Thyroid gland (tissue), 4 donors: ENCODE measurements around the gene SH3YL1. TPM values are rescaled to one million over a fixed set of nuclear protein-coding genes. Genes with fewer than 3 reads are reported as not detected.

Experiments
- DNase-seq, 2 donors: peaks; one replicate each; pipeline ENCODE4 v3.0.0-alpha.2; 2019
- H3K27ac ChIP-seq, 3 donors: fragments of 200-600 bp; sonication (generic); 1 replicate in 2 of 3; 2 replicates in 1 of 3; pipeline ENCODE4 v1.5.1; 2016 to 2019; ENCODE audit warnings: mild to moderate bottlenecking in 1 of 3, moderate library complexity in 1 of 3
- H3K27me3 ChIP-seq: fragments of 200-600 bp; sonication (generic); one replicate; pipeline ENCODE4 v1.5.1; 2019
- H3K36me3 ChIP-seq, 2 donors: fragments of 200-600 bp; sonication (generic); one replicate each; pipeline ENCODE4 v1.5.1; 2016 to 2019
- H3K4me1 ChIP-seq, 2 donors: fragments of 200-600 bp; sonication (generic); one replicate each; pipeline ENCODE4 v1.5.1; 2017 to 2019
- H3K4me3 ChIP-seq, 3 donors: fragments of 200-600 bp; sonication (generic); replicated peaks in 1 of 3; 1 replicate in 2 of 3; 2 replicates in 1 of 3; pipeline ENCODE4 v1.5.1; 2016; ENCODE audit warnings: mild to moderate bottlenecking in 1 of 3
- H3K9me3 ChIP-seq: fragments of 200-600 bp; sonication (generic); one replicate; pipeline ENCODE4 v1.5.1; 2017
- CTCF ChIP-seq, 6 experiments: fragments of 200-600 bp in 3 of 6; fragments of 450-650 bp in 3 of 6; sonication (generic) in 3 of 6; IDR thresholded peaks; one replicate each; pipeline ENCODE4 v1.5.1; 2016 to 2019; ENCODE audit warnings: antibody characterized with exemption in 6 of 6, mild to moderate bottlenecking in 2 of 6, inconsistent platforms in 1 of 6, moderate library complexity in 1 of 6
- POLR2A ChIP-seq, 2 donors: fragments of 450-650 bp; IDR thresholded peaks; one replicate each; pipeline ENCODE4 v1.6.1; 2017; ENCODE audit warnings: antibody characterized with exemption in 2 of 2, mild to moderate bottlenecking in 2 of 2, moderate library complexity in 1 of 2
- WGBS, 2 donors: methylation state at CpG; one replicate each; pipeline ENCODE4 v1.1.5; 2017; 5-methylcytosine and 5-hydroxymethylcytosine counted together
- intact Hi-C: fragments of 100-400 bp; cut with DNase I; formaldehyde crosslinking; loops from one replicate; pipeline ENCODE4 v1.15.1; 2023
- total RNA-seq, 4 donors: library from RNA; depleted of rRNA; stranded (reverse); fragments of >200 nt; gene quantifications; one replicate each; pipeline ENCODE4 v1.2.3, GENCODE V29; 2016

SH3YL1 gene
- total RNA-seq, 4 donors from 2014 or later = 76.5 to 128 (median 85.1) TPM

GRCh38 chr2:211486-212184 lies 52.2 kb downstream of the SH3YL1 start:
- Histone ChIP-seq H3K4me1 (no peaks in the 10 kb centered on the region), H3K27me3 (no peaks in the 10 kb centered on the region)
- WGBS, 2 donors = 87 to 94% methylated on average over 5 of the region's 5 CpGs

GRCh38 chr2:210660-211059 lies 53.2 kb downstream of the SH3YL1 start:
- H3K9me3 ChIP-seq = no peaks in the 10 kb centered on the region
- no peaks in the 10 kb centered on the region for H3K27me3 ChIP-seq
- H3K27ac ChIP-seq = no peak overlapping the region
- H3K4me1 ChIP-seq = no peaks in the 10 kb centered on the region
- intact Hi-C loops = no loop called here
- TF ChIP-seq CTCF (IDR thresholded peaks at IDR 0.05) = no peak
- no peak for TF ChIP-seq POLR2A (IDR thresholded peaks at IDR 0.05)
- DNase-seq = no peak
- WGBS, 2 donors = 61 to 78% methylated on average over 2 to 4 of the region's 4 CpGs
- no peak overlapping the region for H3K4me3 ChIP-seq
- no peaks in the 10 kb centered on the region for H3K36me3 ChIP-seq

More at GRCh38 chr2:211486-212184, 52.2 kb downstream of the SH3YL1 start:
- intact Hi-C loops = no loop called here
- no peak for TF ChIP-seq CTCF (IDR thresholded peaks at IDR 0.05)
- TF ChIP-seq POLR2A (IDR thresholded peaks at IDR 0.05) = no peak
- no peaks in the 10 kb centered on the region for H3K36me3 ChIP-seq
- H3K27ac ChIP-seq = no peak overlapping the region
- H3K4me3 ChIP-seq = no peak overlapping the region
- no peak for DNase-seq
- no peaks in the 10 kb centered on the region for H3K9me3 ChIP-seq

GRCh38 chr2:209470-209869 lies 54.4 kb downstream of the SH3YL1 start:
- DNase-seq = no peak
- TF ChIP-seq CTCF (IDR thresholded peaks at IDR 0.05) (no peak), POLR2A (IDR thresholded peaks at IDR 0.05) (no peak)
- WGBS, 2 donors = 50 to 62% methylated on average over 2 of the region's 2 CpGs
- Histone ChIP-seq H3K27me3 (no peaks in the 10 kb centered on the region), H3K9me3 (no peaks in the 10 kb centered on the region), H3K36me3 (no peaks in the 10 kb centered on the region), H3K27ac (no peak overlapping the region), H3K4me1 (no peaks in the 10 kb centered on the region), H3K4me3 (no peak overlapping the region)
- intact Hi-C loops = no loop called here

GRCh38 chr2:208335-208734 lies 55.5 kb downstream of the SH3YL1 start:
- no peak overlapping the region for H3K27ac ChIP-seq
- intact Hi-C loops = no loop called here
- WGBS, 2 donors = 73 to 86% methylated on average over 1 of the region's 1 CpG
- H3K4me3 ChIP-seq = no peak overlapping the region
- no peaks in the 10 kb centered on the region for H3K4me1 ChIP-seq
- no peaks in the 10 kb centered on the region for H3K9me3 ChIP-seq
- no peaks in the 10 kb centered on the region for H3K36me3 ChIP-seq
- no peak for DNase-seq
- H3K27me3 ChIP-seq = no peaks in the 10 kb centered on the region
- no peak for TF ChIP-seq CTCF (IDR thresholded peaks at IDR 0.05)
- TF ChIP-seq POLR2A (IDR thresholded peaks at IDR 0.05) = no peak

- H3K27ac ChIP-seq = no peak overlapping the region
- H3K36me3 ChIP-seq = no peaks in the 10 kb centered on the region
- no peaks in the 10 kb centered on the region for H3K27me3 ChIP-seq
- intact Hi-C loops = no loop called here
- H3K4me1 ChIP-seq = peaks cover 7 to 10% of the 10 kb centered on the region in 2 donors
- H3K4me3 ChIP-seq = no peak overlapping the region
- WGBS, 2 donors = 77 to 84% methylated on average over 2 of the region's 2 CpGs
- TF ChIP-seq CTCF (IDR thresholded peaks at IDR 0.05) (no peak), POLR2A (IDR thresholded peaks at IDR 0.05) (no peak)
- H3K9me3 ChIP-seq = no peaks in the 10 kb centered on the region
- DNase-seq = no peak
These were observed 59.8 kb downstream of the SH3YL1 start for GRCh38 chr2:203984-204383.
